B cell (primary cell): ENCODE results near the gene PTPRQ.

ENCODE experiments used
- EZH2 ChIP-seq: IDR thresholded peaks from 2 replicates; pipeline ENCODE4 v1.6.1; 2012; ENCODE audit warnings: borderline replicate concordance, low read depth, mild to moderate bottlenecking, moderate library complexity, low read length; ENCODE audit not compliant: insufficient read depth, poor library complexity, severe bottlenecking
- TF ChIP-seq, protein P1 (sequence below): fragments of 200-600 bp; IDR thresholded peaks from one replicate; pipeline ENCODE4 v1.8.0; 2022; ENCODE audit warnings: antibody characterized with exemption, mild to moderate bottlenecking

DNA sequence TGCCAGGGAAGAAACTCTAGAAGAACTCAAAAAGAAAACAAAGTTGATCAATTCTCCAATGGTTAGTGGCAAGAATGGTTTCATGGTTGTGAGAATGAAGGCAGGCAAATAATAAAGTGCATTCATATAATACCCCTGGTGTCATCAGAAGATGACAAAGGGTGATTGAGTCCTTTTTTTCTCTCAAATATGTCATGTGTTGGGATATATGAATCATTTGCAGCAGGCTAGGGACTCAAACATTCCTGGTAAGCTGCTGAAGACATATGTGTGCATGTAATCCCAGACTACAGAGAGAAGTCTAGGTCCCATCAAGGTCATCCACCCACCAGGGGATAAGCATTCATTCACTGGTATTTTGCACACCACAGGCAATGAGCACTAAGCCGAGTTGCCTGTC, 181.0 kb downstream of the PTPRQ start:
- TF ChIP-seq, protein P1, sequence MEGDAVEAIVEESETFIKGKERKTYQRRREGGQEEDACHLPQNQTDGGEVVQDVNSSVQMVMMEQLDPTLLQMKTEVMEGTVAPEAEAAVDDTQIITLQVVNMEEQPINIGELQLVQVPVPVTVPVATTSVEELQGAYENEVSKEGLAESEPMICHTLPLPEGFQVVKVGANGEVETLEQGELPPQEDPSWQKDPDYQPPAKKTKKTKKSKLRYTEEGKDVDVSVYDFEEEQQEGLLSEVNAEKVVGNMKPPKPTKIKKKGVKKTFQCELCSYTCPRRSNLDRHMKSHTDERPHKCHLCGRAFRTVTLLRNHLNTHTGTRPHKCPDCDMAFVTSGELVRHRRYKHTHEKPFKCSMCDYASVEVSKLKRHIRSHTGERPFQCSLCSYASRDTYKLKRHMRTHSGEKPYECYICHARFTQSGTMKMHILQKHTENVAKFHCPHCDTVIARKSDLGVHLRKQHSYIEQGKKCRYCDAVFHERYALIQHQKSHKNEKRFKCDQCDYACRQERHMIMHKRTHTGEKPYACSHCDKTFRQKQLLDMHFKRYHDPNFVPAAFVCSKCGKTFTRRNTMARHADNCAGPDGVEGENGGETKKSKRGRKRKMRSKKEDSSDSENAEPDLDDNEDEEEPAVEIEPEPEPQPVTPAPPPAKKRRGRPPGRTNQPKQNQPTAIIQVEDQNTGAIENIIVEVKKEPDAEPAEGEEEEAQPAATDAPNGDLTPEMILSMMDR = no peak
- TF ChIP-seq EZH2 = no peak
